Measurements from ENCODE around the gene MLLT10.

MLLT10 gene

GRCh38 chr10:21517134-21518031 lies 16.6 kb upstream of the MLLT10 start:
- DNase-seq (ENCODE audit: low read depth, low spot score): no peak

GRCh38 chr10:21518149-21518640 lies 15.8 kb upstream of the MLLT10 start:
- no peak for DNase-seq (ENCODE audit: low read depth, low spot score)

DNA sequence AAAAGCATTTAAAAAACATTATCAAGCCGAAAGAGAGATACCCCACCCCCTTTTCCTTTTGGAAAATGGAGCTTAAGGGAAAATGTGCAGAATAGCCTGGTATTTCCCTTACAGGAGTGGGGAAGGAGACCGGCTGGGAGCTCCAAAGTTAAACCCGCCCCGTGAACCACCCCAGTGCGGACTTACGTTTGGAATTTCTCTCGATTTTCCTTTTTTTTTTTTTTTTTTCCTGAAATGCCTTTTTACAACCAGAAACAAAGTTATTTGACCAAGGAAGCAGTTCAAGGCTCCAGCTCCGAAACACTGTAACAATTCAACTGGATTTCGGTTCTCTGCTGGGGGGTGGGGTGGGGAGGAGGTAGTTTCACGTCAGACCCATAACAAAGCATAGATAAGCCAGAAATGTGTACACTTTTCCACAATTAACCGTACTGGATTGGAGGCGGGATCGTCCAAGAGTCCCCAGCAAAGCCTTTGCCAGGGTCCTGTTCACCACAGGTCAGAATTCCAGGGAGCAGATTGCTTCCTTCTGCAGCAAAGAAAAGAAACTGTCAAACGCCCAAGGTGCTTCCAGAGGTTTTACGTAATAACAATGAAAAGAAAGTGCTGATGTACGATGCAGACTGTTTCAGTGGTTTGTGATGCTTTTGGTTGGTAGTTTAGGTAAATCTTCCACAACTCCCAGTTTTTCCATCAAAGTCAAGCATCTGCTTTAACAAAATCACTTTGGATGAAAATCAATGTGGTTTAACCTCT lies 15.2 kb upstream of the MLLT10 start:
- no peak for DNase-seq (ENCODE audit: low read depth, low spot score)

DNA sequence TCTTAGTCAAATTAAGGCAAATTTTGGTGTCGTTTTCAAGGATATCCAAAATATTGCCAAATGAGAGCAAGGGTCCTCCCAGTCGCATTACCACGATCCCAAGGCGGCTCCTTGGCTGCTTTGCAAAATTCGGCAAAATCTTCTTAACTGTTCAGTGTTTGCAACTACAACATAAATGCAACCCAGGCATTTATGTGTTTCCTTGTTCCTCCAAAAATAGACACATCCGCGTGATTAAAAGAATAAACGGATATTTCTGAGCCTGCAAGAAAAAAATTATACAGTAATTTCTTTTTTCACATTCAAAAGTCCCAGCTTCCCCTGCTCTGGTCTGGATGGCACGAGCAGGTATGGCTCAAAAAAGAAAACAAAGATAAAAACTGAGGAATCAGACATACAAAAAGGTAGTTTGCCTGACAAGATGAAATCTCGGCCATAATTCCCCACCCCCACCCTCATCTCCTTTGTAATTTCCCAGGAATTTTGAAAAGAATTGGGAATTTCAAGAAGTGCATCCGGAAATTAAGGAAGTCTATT lies 14.6 kb upstream of the MLLT10 start:
- no peak for DNase-seq (ENCODE audit: low read depth, low spot score)

DNA sequence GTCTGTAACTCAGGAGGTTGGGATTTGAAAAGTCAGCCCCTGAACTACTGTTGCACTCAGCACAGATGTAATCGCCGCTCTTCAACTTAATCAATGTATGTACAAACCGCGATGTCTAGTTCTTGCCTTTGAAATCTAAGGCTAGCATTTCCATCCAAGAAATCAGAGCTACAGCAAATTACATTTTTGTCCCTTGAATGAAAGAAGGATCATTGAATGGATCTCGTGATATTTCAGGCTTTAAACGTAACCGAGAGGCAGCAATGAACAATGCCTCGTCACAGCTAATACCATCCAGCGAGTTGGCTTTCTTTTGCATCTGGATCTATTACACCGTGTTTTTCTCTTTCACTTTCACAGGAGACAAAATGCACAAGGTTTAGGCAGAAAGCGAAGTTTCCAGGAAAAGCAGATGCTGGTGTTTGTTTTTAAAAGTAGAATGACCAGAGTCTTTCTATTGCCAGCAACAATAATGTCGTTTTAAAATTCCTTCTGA lies 14.0 kb upstream of the MLLT10 start:
- DNase-seq (ENCODE audit: low read depth, low spot score): no peak

DNA sequence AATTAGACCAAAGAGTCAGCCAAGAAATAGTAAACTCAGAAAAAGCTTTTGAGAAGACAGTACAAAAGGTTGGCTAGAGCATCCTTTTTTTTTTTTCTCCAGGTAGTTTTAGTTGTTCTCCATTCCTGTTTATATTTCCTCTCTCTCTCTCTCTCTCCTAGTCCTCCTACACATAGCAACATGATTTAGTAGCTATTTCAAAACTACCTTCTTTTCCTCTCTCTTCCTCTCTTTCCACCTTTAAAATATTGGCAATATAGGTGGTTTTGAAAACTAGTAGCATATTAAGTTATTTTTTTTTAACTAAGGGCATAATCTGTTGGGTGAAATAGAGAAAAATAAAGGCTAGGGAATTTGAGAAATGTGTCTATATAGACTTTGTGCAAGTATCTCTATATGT lies 13.5 kb upstream of the MLLT10 start:
- DNase-seq (ENCODE audit: low read depth, low spot score): no peak

DNA sequence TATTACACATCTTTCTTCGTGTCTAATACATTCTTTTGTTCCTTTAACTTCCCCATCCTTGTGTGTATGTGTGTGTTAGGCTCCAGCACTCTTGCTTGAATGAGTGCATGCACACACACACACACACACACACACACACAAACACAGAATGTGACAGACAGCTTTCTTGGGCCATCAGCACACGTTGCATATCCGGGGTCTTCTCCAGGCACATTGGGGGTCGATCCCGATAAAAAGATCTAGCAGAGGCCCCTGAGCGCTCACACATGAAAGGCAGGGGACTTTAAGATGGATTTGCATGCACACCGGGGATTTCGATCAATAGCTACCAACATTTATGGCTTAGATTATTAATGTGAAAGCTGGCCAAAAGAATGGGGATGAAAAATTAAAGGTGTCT lies 13.1 kb upstream of the MLLT10 start:
- no peak for DNase-seq (ENCODE audit: low read depth, low spot score)

- DNase-seq (ENCODE audit: low read depth, low spot score): no peak
Observed at GRCh38 chr10:21521751-21522533, 12.1 kb upstream of the MLLT10 start.

GRCh38 chr10:21522631-21523406 lies 11.2 kb upstream of the MLLT10 start:
- no peak for DNase-seq (ENCODE audit: low read depth, low spot score)

GRCh38 chr10:21523557-21524008 lies 10.4 kb upstream of the MLLT10 start:
- DNase-seq (ENCODE audit: low read depth, low spot score): no peak

- DNase-seq (ENCODE audit: low read depth, low spot score): no peak
Observed at GRCh38 chr10:21524131-21524525, 9.9 kb upstream of the MLLT10 start.

- no peak for DNase-seq (ENCODE audit: low read depth, low spot score)
Observed at GRCh38 chr10:21524526-21525366, 9.3 kb upstream of the MLLT10 start.

GRCh38 chr10:21525367-21526187 lies 8.5 kb upstream of the MLLT10 start, which contains the start of gene SKIDA1:
Gene SKIDA1, minus strand, starts transcription at chr10:21525682. Its CDS starts 7,860 bp downstream, at chr10:21517822.
- no peak for DNase-seq (ENCODE audit: low read depth, low spot score)

DNA sequence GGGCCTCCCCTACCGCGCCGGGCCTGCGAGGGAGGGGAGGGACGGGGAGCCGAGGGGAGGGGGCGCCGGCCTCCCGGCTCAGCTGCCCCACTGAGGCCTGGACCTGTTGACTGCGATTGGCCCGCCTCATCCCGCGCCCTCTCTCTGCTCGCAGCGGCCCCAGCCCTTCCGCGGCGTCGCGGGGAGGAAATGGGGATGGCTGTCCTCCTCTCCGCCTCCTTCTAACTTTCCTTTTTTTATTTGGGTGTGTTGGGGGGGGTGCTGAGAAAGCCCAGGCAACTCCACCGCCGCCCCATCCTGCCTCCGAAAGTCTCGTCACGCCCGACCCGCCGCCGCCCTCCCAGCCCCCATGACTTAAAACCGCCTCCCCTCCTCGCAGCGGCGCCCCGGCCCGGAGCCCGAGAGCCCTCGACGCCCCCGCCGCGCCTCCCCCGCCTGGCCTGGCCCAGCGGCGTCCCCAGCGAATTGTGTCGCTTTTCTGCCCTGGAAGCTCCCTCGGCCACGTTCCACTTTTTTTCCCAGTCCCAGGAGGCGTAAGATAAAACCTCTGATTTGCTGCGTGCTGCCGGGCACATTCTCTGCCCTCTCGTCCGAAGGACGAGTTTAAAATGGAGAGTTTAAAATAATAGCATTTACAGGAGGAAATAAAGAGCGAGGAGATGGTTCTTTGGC lies 7.7 kb upstream of the MLLT10 start:
- no peak for DNase-seq (ENCODE audit: low read depth, low spot score)

DNA sequence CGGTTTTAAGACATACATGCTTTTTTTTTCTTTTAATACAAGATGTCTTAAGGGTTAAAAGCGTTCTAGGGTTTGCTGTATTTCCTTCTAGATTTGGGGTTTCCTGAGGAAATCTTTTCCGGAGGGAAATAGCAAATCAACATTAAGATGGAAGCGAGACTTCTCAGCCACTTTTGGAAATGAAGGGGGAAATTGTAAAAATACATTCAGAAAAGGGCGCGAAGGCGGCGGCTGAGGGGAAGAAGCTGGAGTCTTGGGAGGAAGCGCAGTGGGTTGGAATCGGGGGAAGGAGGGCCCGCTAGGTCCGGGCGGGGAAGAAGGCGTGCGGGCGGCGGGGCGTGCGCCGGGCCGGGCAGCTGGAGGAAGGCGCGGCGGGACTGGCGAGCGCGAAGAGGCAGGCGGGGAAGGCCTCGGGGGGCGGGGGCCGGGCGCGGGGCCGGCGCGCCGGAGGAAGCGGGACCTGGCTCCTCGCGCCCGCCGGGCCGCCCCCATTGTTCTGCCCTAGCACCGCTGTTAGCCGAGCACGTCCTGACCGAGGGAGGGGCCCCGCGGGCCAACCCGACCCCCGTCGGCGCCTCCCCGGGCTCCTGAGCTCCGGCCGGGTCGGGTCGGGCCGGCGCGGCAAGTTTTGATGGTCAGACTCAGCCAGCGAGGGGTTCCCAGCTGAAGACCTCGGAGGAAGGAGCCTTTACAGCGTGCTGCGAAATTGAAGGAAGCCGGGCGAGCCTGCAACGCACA lies 7.0 kb upstream of the MLLT10 start:
- DNase-seq (ENCODE audit: low read depth, low spot score): no peak

DNA sequence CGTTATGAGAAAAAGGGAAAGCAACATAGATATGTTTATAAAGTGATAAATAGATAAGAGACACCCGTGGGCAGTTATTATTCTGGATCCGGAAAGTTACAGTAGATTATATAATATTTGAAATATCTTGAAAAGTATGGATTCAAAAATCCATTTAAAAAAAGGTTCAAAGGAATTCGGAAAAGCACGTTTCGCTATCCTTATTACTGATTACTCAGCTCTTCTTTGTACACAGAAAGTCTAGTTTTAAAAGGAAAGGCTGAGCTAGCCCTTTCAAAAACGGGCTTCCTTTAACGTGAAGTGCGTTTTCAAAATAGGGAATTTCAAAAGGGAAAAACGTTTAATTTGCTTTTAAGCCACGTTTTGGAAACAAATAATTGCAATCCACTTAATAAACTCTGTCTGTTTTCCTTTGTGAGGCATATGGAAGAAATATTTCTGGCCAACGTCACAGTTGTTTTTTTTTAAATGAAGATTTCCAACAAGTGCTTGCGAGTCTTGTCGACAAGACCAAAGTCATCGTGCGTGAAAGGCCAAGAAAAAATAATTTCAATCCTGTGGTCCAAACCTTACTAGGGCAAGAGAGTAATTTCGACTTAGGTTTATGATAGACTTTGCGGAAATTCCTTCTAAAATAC lies 6.3 kb upstream of the MLLT10 start:
- DNase-seq (ENCODE audit: low read depth, low spot score): no peak

All from iPS DF 19.7 (cell line).